ENCODE results near the gene KRTAP10-9. TPM values are rescaled to one million over a fixed set of nuclear protein-coding genes. Genes with fewer than 3 reads are reported as not detected.
"Not testable (repeated sequence)": the region's sequence is repeated elsewhere in the genome, so short reads cannot be mapped to it uniquely, and the experiment has no call there.

KRTAP10-9 gene
- total RNA-seq, 2 donors from 2014 or later = not detected

DNA sequence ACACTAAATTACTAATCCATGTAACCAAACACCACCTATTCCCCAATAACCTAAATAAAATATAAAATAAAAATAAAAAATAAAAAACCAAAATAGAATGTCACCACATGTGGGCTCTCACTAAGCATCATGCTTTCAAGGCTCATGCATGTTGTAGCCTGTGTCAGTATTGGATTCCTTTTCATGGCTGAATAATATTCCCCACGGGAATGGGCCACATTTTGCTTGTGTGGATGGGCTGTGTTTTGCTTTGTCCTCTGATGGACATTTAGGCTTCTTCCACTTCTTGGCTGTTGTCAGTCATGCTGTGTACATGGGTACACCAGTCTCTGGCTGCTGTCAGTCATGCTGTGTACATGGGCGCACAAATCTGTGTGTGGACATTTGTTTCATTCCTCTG is 37.8 kb upstream of the KRTAP10-9 start:
- intact Hi-C loops (cut with DNase I) = no loop called here
- H3K36me3 ChIP-seq = no peaks in the 10 kb centered on the region
- no peak overlapping the region for H3K9ac ChIP-seq (ENCODE audit: low read depth in 2 of 2, low read length in 2 of 2)
- TF ChIP-seq, protein P1, sequence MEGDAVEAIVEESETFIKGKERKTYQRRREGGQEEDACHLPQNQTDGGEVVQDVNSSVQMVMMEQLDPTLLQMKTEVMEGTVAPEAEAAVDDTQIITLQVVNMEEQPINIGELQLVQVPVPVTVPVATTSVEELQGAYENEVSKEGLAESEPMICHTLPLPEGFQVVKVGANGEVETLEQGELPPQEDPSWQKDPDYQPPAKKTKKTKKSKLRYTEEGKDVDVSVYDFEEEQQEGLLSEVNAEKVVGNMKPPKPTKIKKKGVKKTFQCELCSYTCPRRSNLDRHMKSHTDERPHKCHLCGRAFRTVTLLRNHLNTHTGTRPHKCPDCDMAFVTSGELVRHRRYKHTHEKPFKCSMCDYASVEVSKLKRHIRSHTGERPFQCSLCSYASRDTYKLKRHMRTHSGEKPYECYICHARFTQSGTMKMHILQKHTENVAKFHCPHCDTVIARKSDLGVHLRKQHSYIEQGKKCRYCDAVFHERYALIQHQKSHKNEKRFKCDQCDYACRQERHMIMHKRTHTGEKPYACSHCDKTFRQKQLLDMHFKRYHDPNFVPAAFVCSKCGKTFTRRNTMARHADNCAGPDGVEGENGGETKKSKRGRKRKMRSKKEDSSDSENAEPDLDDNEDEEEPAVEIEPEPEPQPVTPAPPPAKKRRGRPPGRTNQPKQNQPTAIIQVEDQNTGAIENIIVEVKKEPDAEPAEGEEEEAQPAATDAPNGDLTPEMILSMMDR (IDR thresholded peaks at IDR 0.05) = no peak
- no peaks in the 10 kb centered on the region for H3K9me3 ChIP-seq
- no peak overlapping the region for H3K4me3 ChIP-seq
- H3K4me1 ChIP-seq = no peaks in the 10 kb centered on the region
- no peak for DNase-seq
- H3K27ac ChIP-seq = no peak overlapping the region
- H3K27me3 ChIP-seq = no peaks in the 10 kb centered on the region

GRCh38 chr21:44589586-44590305 is 37.1 kb upstream of the KRTAP10-9 start:
- Histone ChIP-seq H3K4me3 (no peak overlapping the region), H3K27me3 (no peaks in the 10 kb centered on the region), H3K4me1 (no peaks in the 10 kb centered on the region), H3K9me3 (no peaks in the 10 kb centered on the region), H3K27ac (no peak overlapping the region), H3K36me3 (no peaks in the 10 kb centered on the region), H3K9ac (ENCODE audit: low read depth in 2 of 2, low read length in 2 of 2) (no peak overlapping the region)
- TF ChIP-seq, protein P1 (IDR thresholded peaks at IDR 0.05) = no peak
- intact Hi-C loops (cut with DNase I) = no loop called here
- no peak for DNase-seq

DNA sequence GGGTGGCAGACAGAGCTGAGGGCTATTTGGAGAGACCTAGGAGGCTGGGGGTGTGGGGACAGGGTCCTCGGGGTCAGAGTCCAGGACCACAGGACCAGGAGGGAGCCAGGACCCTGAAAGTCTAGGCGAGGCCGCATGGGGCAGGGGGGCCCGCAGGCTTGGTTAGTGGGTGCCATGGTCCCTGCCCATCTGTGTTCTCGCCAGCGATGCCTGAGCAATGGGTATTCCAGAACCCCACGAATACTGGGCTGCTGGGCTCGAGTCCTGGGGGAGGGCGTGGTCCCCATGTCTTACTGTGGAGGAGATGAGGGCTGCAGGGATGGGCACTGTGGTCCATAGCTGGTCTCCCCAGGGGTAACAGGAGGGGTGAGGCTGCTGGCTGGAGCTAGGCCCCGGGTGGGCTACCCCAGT is 36.6 kb upstream of the KRTAP10-9 start:
- Histone ChIP-seq H3K9ac (ENCODE audit: low read depth in 2 of 2, low read length in 2 of 2) (no peak overlapping the region), H3K36me3 (no peaks in the 10 kb centered on the region), H3K4me3 (no peak overlapping the region), H3K27me3 (no peaks in the 10 kb centered on the region), H3K4me1 (no peaks in the 10 kb centered on the region), H3K27ac (no peak overlapping the region), H3K9me3 (no peaks in the 10 kb centered on the region)
- intact Hi-C loops (cut with DNase I) = no loop called here
- TF ChIP-seq, protein P1 (IDR thresholded peaks at IDR 0.05) = no peak
- DNase-seq = no peak

GRCh38 chr21:44590897-44591800 is 35.7 kb upstream of the KRTAP10-9 start:
- DNase-seq; H3K4me1 ChIP-seq; H3K27ac ChIP-seq; H3K9me3 ChIP-seq; H3K4me3 ChIP-seq; H3K9ac ChIP-seq (ENCODE audit: low read depth in 2 of 2, low read length in 2 of 2); H3K36me3 ChIP-seq; intact Hi-C loops (cut with DNase I); H3K27me3 ChIP-seq: not testable (repeated sequence)

GRCh38 chr21:44591801-44592130 is 35.1 kb upstream of the KRTAP10-9 start:
- H3K27ac ChIP-seq; H3K4me1 ChIP-seq; H3K4me3 ChIP-seq; H3K27me3 ChIP-seq; intact Hi-C loops (cut with DNase I); H3K36me3 ChIP-seq; H3K9ac ChIP-seq (ENCODE audit: low read depth in 2 of 2, low read length in 2 of 2); H3K9me3 ChIP-seq; DNase-seq: not testable (repeated sequence)

DNA sequence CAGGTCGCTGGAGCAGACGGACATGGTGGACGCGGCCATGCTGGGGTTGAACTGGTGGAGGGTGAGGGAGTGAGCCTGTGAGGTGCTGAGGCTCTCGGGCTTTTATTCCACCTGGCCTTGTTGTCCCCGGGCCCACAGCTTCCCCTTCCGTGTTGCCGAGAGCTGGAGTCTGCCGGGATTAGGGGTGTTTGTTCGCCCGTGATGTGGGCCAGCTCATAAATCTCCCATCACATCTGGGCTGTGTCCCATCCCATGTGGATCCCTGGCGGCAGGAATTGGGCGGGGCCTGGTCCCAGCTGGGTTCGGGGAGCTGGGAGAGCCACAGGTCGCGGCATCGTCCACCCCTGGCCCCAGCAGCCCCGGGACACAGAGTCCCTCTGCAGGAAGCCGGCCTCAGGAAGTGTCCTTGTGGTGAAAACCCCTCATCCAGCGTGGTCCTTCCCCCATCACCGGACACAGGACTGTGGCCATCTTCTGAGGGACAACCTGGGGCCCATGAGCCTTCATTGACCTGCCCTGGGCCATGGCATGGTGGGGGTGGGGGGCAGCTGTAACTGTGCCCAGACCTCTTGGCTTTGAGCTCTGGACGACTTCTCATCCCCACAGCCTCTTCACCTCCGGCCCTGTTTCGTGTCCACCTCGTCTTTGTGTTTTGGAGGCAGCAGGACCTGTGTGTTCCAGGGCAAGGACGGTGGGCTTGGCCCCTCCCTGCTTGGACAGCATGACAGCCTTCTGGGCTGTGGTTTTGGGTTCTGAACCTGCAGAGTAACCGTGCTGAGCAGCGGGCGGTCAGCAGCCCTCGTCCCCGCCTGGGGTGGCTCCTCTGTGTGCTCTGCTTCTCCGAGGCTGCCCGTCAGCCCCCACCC is 34.2 kb upstream of the KRTAP10-9 start, which contains the start of gene KRTAP10-6:
Gene KRTAP10-6 (minus strand): TSS at position 60 of the 866 bp plus-strand sequence. CDS start 21 bp downstream, at position 39.
- Histone ChIP-seq H3K27me3 (no peaks in the 10 kb centered on the region), H3K36me3 (no peaks in the 10 kb centered on the region), H3K9ac (ENCODE audit: low read depth in 2 of 2, low read length in 2 of 2) (no peak within 1 kb of the TSS), H3K9me3 (no peaks in the 10 kb centered on the region), H3K4me3 (no peak within 1 kb of the TSS), H3K4me1 (no peaks in the 10 kb centered on the region), H3K27ac (no peak within 1 kb of the TSS)
- intact Hi-C loops (cut with DNase I) = no loop called here
- TF ChIP-seq, protein P1 (IDR thresholded peaks at IDR 0.05) = no peak
- DNase-seq = no peak
